Liver (tissue), 9 donors: ENCODE results near the gene PFDN4. TPM values are rescaled to one million over a fixed set of nuclear protein-coding genes. Genes with fewer than 3 reads are reported as not detected.

Experiments
- DNase-seq: peaks from one replicate; pipeline ENCODE4 v3.0.0-alpha.2; 2017; ENCODE audit warnings: low spot score
- H3K27ac ChIP-seq, 2 donors: one replicate each; pipeline ENCODE4 v1.7.0; 2013; ENCODE audit warnings: inconsistent platforms in 2 of 2, low read length in 2 of 2, control low read depth in 1 of 2, low read depth in 1 of 2, mild to moderate bottlenecking in 1 of 2
- H3K27me3 ChIP-seq, 4 donors: one replicate each; pipeline versions ENCODE4 v1.6.1 to v1.7.0; 2013; ENCODE audit warnings: low read length in 3 of 4, inconsistent platforms in 1 of 4, mild to moderate bottlenecking in 1 of 4, moderate library complexity in 1 of 4; ENCODE audit not compliant: control insufficient read depth in 4 of 4, insufficient read depth in 4 of 4
- H3K36me3 ChIP-seq, 4 donors: one replicate each; pipeline versions ENCODE4 v1.6.1 to v1.7.0; 2013; ENCODE audit warnings: low read length in 3 of 4, mild to moderate bottlenecking in 3 of 4, low read depth in 1 of 4, moderate library complexity in 1 of 4; ENCODE audit not compliant: control insufficient read depth in 4 of 4, insufficient read depth in 3 of 4
- H3K4me1 ChIP-seq, 4 donors: one replicate each; pipeline versions ENCODE4 v1.6.1 to v1.7.0; 2013; ENCODE audit warnings: low read length in 3 of 4, mild to moderate bottlenecking in 3 of 4, moderate library complexity in 1 of 4; ENCODE audit not compliant: control insufficient read depth in 4 of 4, insufficient read depth in 4 of 4
- H3K4me3 ChIP-seq, 3 donors: one replicate each; pipeline versions ENCODE4 v1.6.1 to v1.7.0; 2013; ENCODE audit warnings: low read length in 3 of 3, control low read depth in 1 of 3, low read depth in 1 of 3, mild to moderate bottlenecking in 1 of 3
- H3K9ac ChIP-seq, 2 donors: one replicate each; pipeline ENCODE4 v1.7.0; 2013; ENCODE audit warnings: low read length in 2 of 2, mild to moderate bottlenecking in 2 of 2, moderate library complexity in 2 of 2, control low read depth in 1 of 2, low read depth in 1 of 2
- H3K9me3 ChIP-seq, 4 donors: one replicate each; pipeline versions ENCODE4 v1.6.1 to v1.7.0; 2013; ENCODE audit warnings: low read length in 3 of 4; ENCODE audit not compliant: control insufficient read depth in 4 of 4
- EGR1 ChIP-seq, 2 donors: IDR thresholded peaks; 2 replicates each; pipeline ENCODE4 v1.6.1; 2016 to 2018; ENCODE audit warnings: antibody characterized with exemption in 2 of 2, low read depth in 2 of 2
- FOXA1 ChIP-seq: IDR thresholded peaks from 2 replicates; pipeline ENCODE4 v1.6.1; 2016; ENCODE audit warnings: antibody characterized with exemption
- FOXA2 ChIP-seq: IDR thresholded peaks from 2 replicates; pipeline ENCODE4 v1.6.1; 2016; ENCODE audit warnings: antibody characterized with exemption
- GABPA ChIP-seq, 2 donors: IDR thresholded peaks in 1 of 2; conservative IDR thresholded peaks in 1 of 2; 2 replicates each; pipeline ENCODE4 v1.6.1; 2016; ENCODE audit warnings: antibody characterized with exemption in 2 of 2, mild to moderate bottlenecking in 1 of 2, moderate library complexity in 1 of 2
- HNF4A ChIP-seq, 2 donors: conservative IDR thresholded peaks; 2 replicates each; pipeline ENCODE4 v1.6.1; 2016; ENCODE audit warnings: antibody characterized with exemption in 2 of 2, mild to moderate bottlenecking in 2 of 2
- HNF4G ChIP-seq: IDR thresholded peaks from 2 replicates; pipeline ENCODE4 v1.6.1; 2016; ENCODE audit warnings: antibody characterized with exemption
- JUND ChIP-seq, 2 donors: IDR thresholded peaks; 2 replicates each; pipeline ENCODE4 v1.6.1; 2016; ENCODE audit warnings: antibody characterized with exemption in 2 of 2
- NR2F2 ChIP-seq: IDR thresholded peaks from 2 replicates; pipeline ENCODE4 v1.6.1; 2016; ENCODE audit warnings: antibody characterized with exemption
- RAD21 ChIP-seq, 2 donors: IDR thresholded peaks; 2 replicates each; pipeline ENCODE4 v1.6.1; 2016; ENCODE audit warnings: antibody characterized with exemption in 2 of 2, mild to moderate bottlenecking in 2 of 2
- RXRA ChIP-seq, 2 donors: IDR thresholded peaks; 2 replicates each; pipeline ENCODE4 v1.6.1; 2017 to 2018; ENCODE audit warnings: antibody characterized with exemption in 2 of 2, mild to moderate bottlenecking in 1 of 2
- SP1 ChIP-seq: IDR thresholded peaks from 2 replicates; pipeline ENCODE4 v1.6.1; 2018; ENCODE audit warnings: antibody characterized with exemption, mild to moderate bottlenecking
- TAF1 ChIP-seq: conservative IDR thresholded peaks from 2 replicates; pipeline ENCODE4 v1.6.1; 2016; ENCODE audit warnings: antibody characterized with exemption, mild to moderate bottlenecking
- YY1 ChIP-seq: IDR thresholded peaks from 2 replicates; pipeline ENCODE4 v1.6.1; 2016; ENCODE audit warnings: antibody characterized with exemption, mild to moderate bottlenecking
- WGBS: extraction: QIAGEN DNeasy Blood & Tissue Kit; methylation state at CpG from one replicate; pipeline ENCODE4 v1.1.7; 2013; 5-methylcytosine and 5-hydroxymethylcytosine counted together
- polyA plus RNA-seq, 2 donors: library from polyadenylated mRNA; stranded (reverse) in 1 of 2; unstranded in 1 of 2; fragments of 200-250 nt in 1 of 2; fragments of >200 nt in 1 of 2; fragmentation: Nextera tagmentation in 1 of 2; extraction: Ambion mirVana in 1 of 2; gene quantifications; one replicate each; pipeline versions ENCODE4 v1.2.1 to v1.2.3, GENCODE V29; 2013 to 2015
- total RNA-seq, 2 donors: library from RNA; depleted of rRNA; stranded (reverse); fragments of >200 nt; gene quantifications; one replicate each; pipeline ENCODE4 v1.2.3, GENCODE V29; 2014
- TF ChIP-seq, protein P1 (sequence below): IDR thresholded peaks from 2 replicates; pipeline ENCODE4 v1.6.1; 2016; ENCODE audit warnings: antibody characterized with exemption
- TF ChIP-seq, protein P2 (sequence below): fragments of 150-350 bp; IDR thresholded peaks from 2 replicates; pipeline ENCODE4 v1.5.1; 2017; ENCODE audit warnings: improper control_type of control experiment, low read depth, low read length; ENCODE audit not compliant: missing input control
- TF ChIP-seq, protein P3 (sequence below): IDR thresholded peaks from 2 replicates; pipeline ENCODE4 v1.6.1; 2016; ENCODE audit warnings: antibody characterized with exemption
- TF ChIP-seq, protein P4 (sequence below): IDR thresholded peaks from 2 replicates; pipeline ENCODE4 v1.6.1; 2016; ENCODE audit warnings: antibody characterized with exemption, mild to moderate bottlenecking
- TF ChIP-seq, protein P5 (sequence below): IDR thresholded peaks from 2 replicates; pipeline ENCODE4 v1.6.1; 2016; ENCODE audit warnings: antibody characterized with exemption
- donor health status: healthy.
- donor health status: healthy.
- donor health status: healthy.
- donor health status: healthy.
- donor health status: healthy.

The PFDN4 gene
- total and polyA plus RNA-seq, 4 donors = 12.9 to 17.3 (median 13.5) TPM

DNA sequence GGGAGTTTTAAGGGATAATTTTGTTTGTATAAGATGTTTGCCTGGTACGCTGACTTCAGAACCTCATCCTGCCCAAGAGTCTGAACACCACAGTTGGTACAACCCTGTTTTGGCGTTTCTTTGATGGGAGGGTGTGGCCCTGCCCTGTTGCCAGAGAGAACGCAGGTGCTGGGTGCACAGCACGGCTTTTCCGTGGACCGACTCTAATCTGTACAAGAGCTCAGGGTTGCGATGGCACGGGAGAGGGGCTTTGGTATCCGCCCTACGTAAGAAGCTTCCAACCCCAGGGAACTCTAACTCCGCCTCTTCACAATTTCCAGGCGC, 35.4 kb upstream of the PFDN4 start:
- WGBS = 15% methylated on average over 12 of the region's 12 CpGs
- H3K27me3 ChIP-seq = peaks cover 5 to 15% (median 8%) of the 10 kb centered on the region in 4 donors
- H3K4me3 ChIP-seq = no peak overlapping the region
- no peak overlapping the region for H3K27ac ChIP-seq
- no peak for TF ChIP-seq EGR1 (IDR thresholded peaks at IDR 0.05; ENCODE audit: low read depth in 2 of 2)
- TF ChIP-seq, protein P1, sequence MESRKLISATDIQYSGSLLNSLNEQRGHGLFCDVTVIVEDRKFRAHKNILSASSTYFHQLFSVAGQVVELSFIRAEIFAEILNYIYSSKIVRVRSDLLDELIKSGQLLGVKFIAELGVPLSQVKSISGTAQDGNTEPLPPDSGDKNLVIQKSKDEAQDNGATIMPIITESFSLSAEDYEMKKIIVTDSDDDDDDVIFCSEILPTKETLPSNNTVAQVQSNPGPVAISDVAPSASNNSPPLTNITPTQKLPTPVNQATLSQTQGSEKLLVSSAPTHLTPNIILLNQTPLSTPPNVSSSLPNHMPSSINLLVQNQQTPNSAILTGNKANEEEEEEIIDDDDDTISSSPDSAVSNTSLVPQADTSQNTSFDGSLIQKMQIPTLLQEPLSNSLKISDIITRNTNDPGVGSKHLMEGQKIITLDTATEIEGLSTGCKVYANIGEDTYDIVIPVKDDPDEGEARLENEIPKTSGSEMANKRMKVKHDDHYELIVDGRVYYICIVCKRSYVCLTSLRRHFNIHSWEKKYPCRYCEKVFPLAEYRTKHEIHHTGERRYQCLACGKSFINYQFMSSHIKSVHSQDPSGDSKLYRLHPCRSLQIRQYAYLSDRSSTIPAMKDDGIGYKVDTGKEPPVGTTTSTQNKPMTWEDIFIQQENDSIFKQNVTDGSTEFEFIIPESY = no peak
- TF ChIP-seq NR2F2 = no peak
- TF ChIP-seq, protein P2, sequence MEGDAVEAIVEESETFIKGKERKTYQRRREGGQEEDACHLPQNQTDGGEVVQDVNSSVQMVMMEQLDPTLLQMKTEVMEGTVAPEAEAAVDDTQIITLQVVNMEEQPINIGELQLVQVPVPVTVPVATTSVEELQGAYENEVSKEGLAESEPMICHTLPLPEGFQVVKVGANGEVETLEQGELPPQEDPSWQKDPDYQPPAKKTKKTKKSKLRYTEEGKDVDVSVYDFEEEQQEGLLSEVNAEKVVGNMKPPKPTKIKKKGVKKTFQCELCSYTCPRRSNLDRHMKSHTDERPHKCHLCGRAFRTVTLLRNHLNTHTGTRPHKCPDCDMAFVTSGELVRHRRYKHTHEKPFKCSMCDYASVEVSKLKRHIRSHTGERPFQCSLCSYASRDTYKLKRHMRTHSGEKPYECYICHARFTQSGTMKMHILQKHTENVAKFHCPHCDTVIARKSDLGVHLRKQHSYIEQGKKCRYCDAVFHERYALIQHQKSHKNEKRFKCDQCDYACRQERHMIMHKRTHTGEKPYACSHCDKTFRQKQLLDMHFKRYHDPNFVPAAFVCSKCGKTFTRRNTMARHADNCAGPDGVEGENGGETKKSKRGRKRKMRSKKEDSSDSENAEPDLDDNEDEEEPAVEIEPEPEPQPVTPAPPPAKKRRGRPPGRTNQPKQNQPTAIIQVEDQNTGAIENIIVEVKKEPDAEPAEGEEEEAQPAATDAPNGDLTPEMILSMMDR = no peak
- TF ChIP-seq RXRA (IDR thresholded peaks at IDR 0.05) = no peak
- TF ChIP-seq HNF4A (conservative IDR thresholded peaks at IDR 0.05) = no peak
- no peak for TF ChIP-seq YY1
- TF ChIP-seq RAD21 (IDR thresholded peaks at IDR 0.05) = no peak
- TF ChIP-seq, protein P3, sequence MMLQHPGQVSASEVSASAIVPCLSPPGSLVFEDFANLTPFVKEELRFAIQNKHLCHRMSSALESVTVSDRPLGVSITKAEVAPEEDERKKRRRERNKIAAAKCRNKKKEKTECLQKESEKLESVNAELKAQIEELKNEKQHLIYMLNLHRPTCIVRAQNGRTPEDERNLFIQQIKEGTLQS = no peak
- no peak for TF ChIP-seq FOXA2
- no peak for TF ChIP-seq FOXA1
- TF ChIP-seq GABPA (IDR thresholded peaks at IDR 0.05 in 1 of 2, conservative IDR thresholded peaks at IDR 0.05 in 1 of 2) = no peak
- TF ChIP-seq HNF4G = no peak
- no peak for TF ChIP-seq JUND (IDR thresholded peaks at IDR 0.05)
- TF ChIP-seq SP1 = no peak
- TF ChIP-seq, protein P4, sequence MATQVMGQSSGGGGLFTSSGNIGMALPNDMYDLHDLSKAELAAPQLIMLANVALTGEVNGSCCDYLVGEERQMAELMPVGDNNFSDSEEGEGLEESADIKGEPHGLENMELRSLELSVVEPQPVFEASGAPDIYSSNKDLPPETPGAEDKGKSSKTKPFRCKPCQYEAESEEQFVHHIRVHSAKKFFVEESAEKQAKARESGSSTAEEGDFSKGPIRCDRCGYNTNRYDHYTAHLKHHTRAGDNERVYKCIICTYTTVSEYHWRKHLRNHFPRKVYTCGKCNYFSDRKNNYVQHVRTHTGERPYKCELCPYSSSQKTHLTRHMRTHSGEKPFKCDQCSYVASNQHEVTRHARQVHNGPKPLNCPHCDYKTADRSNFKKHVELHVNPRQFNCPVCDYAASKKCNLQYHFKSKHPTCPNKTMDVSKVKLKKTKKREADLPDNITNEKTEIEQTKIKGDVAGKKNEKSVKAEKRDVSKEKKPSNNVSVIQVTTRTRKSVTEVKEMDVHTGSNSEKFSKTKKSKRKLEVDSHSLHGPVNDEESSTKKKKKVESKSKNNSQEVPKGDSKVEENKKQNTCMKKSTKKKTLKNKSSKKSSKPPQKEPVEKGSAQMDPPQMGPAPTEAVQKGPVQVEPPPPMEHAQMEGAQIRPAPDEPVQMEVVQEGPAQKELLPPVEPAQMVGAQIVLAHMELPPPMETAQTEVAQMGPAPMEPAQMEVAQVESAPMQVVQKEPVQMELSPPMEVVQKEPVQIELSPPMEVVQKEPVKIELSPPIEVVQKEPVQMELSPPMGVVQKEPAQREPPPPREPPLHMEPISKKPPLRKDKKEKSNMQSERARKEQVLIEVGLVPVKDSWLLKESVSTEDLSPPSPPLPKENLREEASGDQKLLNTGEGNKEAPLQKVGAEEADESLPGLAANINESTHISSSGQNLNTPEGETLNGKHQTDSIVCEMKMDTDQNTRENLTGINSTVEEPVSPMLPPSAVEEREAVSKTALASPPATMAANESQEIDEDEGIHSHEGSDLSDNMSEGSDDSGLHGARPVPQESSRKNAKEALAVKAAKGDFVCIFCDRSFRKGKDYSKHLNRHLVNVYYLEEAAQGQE = no peak
- TF ChIP-seq, protein P5, sequence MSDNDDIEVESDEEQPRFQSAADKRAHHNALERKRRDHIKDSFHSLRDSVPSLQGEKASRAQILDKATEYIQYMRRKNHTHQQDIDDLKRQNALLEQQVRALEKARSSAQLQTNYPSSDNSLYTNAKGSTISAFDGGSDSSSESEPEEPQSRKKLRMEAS = no peak
- TF ChIP-seq TAF1 = no peak
- H3K36me3 ChIP-seq = no peaks in the 10 kb centered on the region
- no peak overlapping the region for H3K9ac ChIP-seq
- H3K4me1 ChIP-seq = peaks cover 5 to 22% (median 12%) of the 10 kb centered on the region in 4 donors
- no peaks in the 10 kb centered on the region for H3K9me3 ChIP-seq
- DNase-seq = no peak
